ENCODE measurements around the gene IMMT.
"Not testable (repeated sequence)": the region's sequence is repeated elsewhere in the genome, so short reads cannot be mapped to it uniquely, and the experiment has no call there.

Gene IMMT

DNA sequence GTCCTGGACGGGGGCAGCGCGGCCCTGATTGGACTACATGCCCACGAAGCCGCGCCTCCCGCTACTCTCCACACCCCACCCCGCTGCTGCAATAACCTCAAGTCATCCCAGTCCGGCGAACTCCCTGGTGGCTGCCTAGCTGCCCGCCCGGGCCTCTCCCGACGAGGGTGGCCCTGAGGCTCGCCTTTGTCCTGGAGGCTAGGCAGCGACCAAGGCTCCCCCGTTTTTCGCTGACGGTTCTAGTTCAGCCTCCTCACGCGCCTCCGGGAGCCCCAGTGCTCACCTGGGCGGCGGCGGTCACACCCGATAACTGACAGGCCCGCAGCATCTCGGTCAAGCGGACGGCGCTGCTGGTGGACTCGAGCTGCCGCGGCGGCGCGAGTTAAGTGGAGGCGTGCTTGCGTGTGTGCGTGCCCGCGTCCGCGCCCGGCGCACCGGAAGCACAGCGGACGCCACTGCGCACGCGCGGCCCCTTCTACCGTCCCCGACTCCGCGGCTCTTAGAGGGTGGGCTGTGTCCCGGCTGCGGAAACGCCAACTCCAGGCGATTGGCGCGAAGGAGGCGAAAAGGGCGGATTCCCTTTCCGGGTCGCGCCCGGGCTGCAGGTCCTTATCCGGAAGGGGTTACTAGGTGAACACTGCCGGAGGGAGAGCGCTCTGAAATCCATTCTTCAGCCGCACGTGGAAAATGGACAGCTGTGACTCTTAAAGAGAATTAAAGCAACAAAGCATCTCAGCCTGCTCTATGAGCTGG lies at the start of gene IMMT:
Gene IMMT (minus strand): TSS at position 408 of the 753 bp plus-strand sequence. CDS start 80 bp downstream, at position 328.
- 0 out of 2 replicates have a peak, but pooled peaks have one; percentile 16 for TF ChIP-seq Cebpa-rat (IDR thresholded peaks at IDR 0.05)
- H3K9ac ChIP-seq: peak within 1 kb of the TSS; percentile 98
- H4K20me1 ChIP-seq: peaks cover 46% of the 10 kb centered on the region
- peak within 1 kb of the TSS; percentile 99 for H3K27ac ChIP-seq
- H3K9me3 ChIP-seq: no peaks in the 10 kb centered on the region
- no peaks in the 10 kb centered on the region for H3K27me3 ChIP-seq
- peak within 1 kb of the TSS; percentile 94 for H3K4me2 ChIP-seq
- H3K4me3 ChIP-seq: peak within 1 kb of the TSS; percentile 91
- H3K4me1 ChIP-seq: peaks cover 51% of the 10 kb centered on the region
- H3K36me3 ChIP-seq: peaks cover 32% of the 10 kb centered on the region

DNA sequence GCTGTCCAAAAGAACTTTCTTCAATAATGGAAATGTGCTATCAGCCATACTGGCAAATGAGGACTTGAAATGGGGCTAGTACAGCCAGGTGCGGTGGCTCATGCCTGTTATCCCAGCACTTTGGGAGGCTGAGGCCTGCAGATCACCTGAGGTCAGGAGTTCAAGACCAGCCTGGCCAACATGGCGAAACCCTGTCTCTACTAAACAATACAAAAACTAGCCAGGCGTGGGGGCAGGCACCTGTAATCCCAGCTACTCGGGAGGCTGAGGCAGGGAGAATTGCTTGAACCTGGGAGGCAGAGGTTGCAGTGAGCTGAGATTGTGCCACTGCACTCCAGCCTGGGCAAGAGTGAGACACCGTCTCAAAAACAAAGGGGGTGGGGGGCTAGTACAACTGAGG lies 49.5 kb upstream of the IMMT start:
- H3K9me3 ChIP-seq, H3K36me3 ChIP-seq, H3K9ac ChIP-seq, H3K27ac ChIP-seq, H3K4me3 ChIP-seq, H3K4me2 ChIP-seq: not testable (repeated sequence)
- peaks cover 40% of the 10 kb centered on the region for H4K20me1 ChIP-seq
- H3K4me1 ChIP-seq: peaks cover 31% of the 10 kb centered on the region
- peaks cover 47% of the 10 kb centered on the region for H3K27me3 ChIP-seq

DNA sequence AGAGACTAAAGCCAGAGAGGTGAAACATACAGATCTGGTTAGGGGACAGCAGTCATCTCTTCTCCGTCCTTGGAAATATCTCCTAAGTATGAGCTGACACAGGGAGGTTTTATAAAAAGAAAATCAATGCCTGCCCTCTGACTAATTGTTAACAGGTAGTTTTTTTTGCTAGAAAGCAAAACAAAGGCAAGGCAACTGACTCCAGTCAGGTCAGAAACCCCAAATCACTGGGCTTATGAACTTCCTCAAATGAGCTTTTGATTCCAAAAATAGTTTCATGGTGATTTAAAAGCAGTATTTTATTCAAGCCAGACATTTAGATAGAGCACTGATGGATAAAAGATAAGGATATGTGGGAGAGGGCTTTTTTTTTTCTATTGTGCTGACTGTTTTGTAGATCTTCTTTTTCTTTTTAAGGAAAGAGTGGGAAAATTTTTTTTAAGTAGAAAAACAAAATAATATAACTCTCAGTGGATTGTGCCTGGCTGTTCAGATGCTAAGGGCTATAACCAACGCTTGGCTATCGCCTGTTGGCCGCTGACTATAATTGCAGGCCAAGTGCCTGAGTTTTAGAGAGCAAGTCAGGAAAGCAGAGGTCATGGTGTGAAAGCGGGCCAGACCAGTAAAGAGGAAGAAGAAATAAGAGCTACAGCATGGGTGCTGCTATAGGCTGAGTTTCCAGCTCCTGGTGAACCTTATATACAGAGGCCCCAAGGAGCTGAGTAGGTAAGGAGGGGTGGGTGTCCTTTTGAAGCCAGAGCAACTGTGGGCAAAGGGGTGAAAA lies 48.9 kb upstream of the IMMT start:
- Histone ChIP-seq H4K20me1 (peaks cover 46% of the 10 kb centered on the region), H3K4me1 (peaks cover 31% of the 10 kb centered on the region), H3K27ac (no peak overlapping the region), H3K4me2 (peak overlapping the region; percentile 29; the same call in 1 of the 2 replicates), H3K9ac (no peak overlapping the region), H3K9me3 (no peaks in the 10 kb centered on the region), H3K27me3 (peaks cover 52% of the 10 kb centered on the region), H3K36me3 (no peaks in the 10 kb centered on the region), H3K4me3 (no peak overlapping the region)
- no peak for TF ChIP-seq Cebpa-rat (IDR thresholded peaks at IDR 0.05)

DNA sequence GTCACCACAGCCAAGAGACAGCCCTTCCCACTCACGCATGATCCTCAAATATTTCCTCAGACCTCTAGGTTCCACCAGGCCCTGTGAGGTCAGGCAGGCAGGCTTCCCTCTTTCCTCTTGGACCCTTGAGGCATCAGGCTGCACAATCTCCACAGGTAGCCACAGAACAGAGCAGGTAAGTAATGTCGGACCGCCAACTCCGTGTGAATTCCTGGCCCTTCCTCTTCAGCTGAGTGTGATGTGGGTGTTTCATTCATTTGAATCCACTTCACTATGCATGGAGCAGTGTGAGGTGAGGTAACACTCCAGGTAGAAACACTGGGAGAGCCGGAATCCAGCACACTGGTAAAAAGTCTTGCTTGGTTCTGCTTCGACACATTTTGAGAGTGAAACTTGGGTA lies 48.0 kb upstream of the IMMT start:
- Histone ChIP-seq H3K27me3 (peaks cover 58% of the 10 kb centered on the region), H4K20me1 (peaks cover 55% of the 10 kb centered on the region), H3K9ac (no peak overlapping the region)

DNA sequence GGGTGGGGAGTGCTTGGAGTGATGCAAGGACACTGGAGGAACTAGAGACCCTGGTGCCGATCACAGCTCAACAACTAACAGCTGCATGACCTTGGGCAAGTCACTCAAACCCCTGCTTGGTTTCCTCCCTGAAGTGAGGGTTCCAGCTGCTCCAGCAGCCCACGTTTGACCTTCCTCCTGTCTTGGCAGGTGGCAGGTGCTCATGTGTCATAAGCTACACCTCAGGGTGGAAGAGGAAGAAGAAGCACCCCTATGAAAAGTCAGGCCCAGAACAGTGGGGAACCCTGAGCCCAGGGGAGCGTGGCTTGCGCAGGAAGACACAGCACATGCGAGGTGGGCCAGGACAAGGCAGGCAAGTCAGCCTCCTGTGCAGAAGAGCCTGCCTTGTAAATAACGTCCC lies 46.3 kb upstream of the IMMT start:
- H4K20me1 ChIP-seq: peaks cover 58% of the 10 kb centered on the region
- no peak overlapping the region for H3K9ac ChIP-seq
- H3K36me3 ChIP-seq: no peaks in the 10 kb centered on the region
- H3K4me3 ChIP-seq: no peak overlapping the region
- H3K4me2 ChIP-seq: no peak overlapping the region
- H3K4me1 ChIP-seq: peaks cover 39% of the 10 kb centered on the region
- H3K9me3 ChIP-seq: no peaks in the 10 kb centered on the region
- H3K27ac ChIP-seq: no peak overlapping the region
- no peak for TF ChIP-seq Cebpa-rat (IDR thresholded peaks at IDR 0.05)
- H3K27me3 ChIP-seq: peaks cover 74% of the 10 kb centered on the region

More for the DNA sequence above, 48.0 kb upstream of the IMMT start:
- no peak overlapping the region for H3K4me3 ChIP-seq
- H3K27ac ChIP-seq: no peak overlapping the region
- peaks cover 33% of the 10 kb centered on the region for H3K4me1 ChIP-seq
- no peaks in the 10 kb centered on the region for H3K36me3 ChIP-seq
- peak overlapping the region; percentile 29; the same call in 1 of the 2 replicates for H3K4me2 ChIP-seq
- H3K9me3 ChIP-seq: no peaks in the 10 kb centered on the region
- TF ChIP-seq Cebpa-rat (IDR thresholded peaks at IDR 0.05): no peak

DNA sequence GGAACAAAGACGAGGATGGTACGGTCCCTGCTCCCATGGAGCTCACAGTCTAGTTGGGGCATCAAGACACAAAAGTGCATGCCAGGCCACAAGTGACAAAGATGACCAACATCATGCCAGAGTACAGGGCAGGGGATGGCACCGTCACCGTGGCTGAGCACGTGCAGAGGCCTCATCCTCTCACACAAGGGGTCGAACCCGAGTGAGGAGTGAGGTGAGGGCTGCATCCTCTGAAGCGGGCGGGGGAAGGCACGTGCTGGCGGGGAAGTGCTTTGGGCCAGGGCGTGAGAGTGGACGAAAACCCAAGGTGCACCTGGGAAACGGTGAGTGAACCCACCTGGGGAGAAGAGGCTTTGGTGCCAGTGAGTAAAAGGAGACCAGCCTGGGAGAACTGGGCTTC lies 45.0 kb upstream of the IMMT start:
- Histone ChIP-seq H3K9ac (no peak overlapping the region), H3K27ac (no peak overlapping the region), H3K4me1 (peaks cover 39% of the 10 kb centered on the region), H3K4me3 (no peak overlapping the region), H3K9me3 (no peaks in the 10 kb centered on the region), H3K27me3 (peaks cover 83% of the 10 kb centered on the region), H4K20me1 (peaks cover 58% of the 10 kb centered on the region), H3K36me3 (no peaks in the 10 kb centered on the region), H3K4me2 (no peak overlapping the region)
- no peak for TF ChIP-seq Cebpa-rat (IDR thresholded peaks at IDR 0.05)

DNA sequence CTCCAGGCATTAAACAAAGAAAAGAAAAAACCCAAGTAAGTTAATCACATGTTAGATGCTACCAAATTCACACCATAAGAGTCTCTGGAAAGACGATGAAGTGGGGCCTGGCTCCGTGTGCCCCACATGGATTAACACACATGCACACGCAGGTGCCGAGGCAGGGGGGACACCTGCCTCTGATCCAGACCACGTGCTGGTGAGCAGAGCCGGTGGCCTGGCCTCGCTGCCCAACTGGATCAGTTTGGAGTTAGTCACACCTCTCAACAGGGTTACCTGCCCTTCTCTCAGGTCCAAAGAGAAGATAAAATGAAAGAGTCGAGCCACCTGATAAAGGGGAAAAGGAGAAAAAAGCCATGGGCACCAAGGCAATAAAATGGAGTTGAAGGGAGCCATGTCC lies 44.5 kb upstream of the IMMT start:
- Histone ChIP-seq H4K20me1 (peaks cover 58% of the 10 kb centered on the region), H3K4me2 (peak overlapping the region; percentile 64), H3K27ac (no peak overlapping the region), H3K27me3 (peaks cover 84% of the 10 kb centered on the region), H3K4me3 (no peak overlapping the region), H3K9me3 (no peaks in the 10 kb centered on the region), H3K9ac (no peak overlapping the region), H3K4me1 (peaks cover 39% of the 10 kb centered on the region), H3K36me3 (no peaks in the 10 kb centered on the region)
- TF ChIP-seq Cebpa-rat (IDR thresholded peaks at IDR 0.05): no peak

DNA sequence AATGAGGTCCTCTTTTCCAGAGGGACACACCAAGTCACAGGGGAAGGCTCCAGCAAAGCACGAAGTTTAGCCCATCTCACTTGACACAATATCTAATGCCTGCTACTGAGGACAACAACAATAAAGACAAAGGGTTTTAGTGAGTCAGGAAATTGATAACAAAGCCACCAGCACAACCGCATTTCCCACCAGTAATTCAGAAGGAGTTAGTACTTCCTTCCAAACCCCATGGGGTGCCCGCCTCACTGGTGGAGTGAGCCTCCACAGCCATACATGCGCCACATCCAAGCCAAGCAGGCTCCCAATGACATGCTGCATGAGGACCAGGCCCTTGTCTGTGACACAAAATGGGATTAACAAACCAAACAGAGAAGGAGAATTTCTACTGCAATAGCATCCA lies 44.1 kb upstream of the IMMT start:
- peaks cover 37% of the 10 kb centered on the region for H3K4me1 ChIP-seq
- no peak for TF ChIP-seq Cebpa-rat (IDR thresholded peaks at IDR 0.05)
- H3K4me2 ChIP-seq: peak overlapping the region; percentile 64

DNA sequence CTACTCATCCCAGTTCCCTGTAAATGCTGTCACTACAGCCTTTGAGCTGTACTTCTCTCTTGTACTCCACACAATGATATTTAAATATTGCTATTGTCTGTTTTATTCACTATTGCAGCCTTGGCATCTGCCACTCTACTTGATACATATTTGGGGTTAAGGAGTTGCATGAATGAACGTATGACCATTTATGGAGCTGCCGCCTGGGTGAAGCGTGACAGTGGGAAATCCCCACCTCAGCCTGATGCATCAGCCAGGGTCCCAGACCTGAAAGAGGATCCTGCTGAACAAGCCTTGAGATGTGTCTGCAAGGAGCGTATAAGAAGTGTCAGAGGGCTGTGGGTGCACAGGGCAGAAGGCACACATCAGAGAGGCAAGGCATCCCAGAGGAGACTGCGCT lies 43.1 kb upstream of the IMMT start:
- Histone ChIP-seq H3K4me1 (peaks cover 27% of the 10 kb centered on the region), H3K9ac (no peak overlapping the region), H3K4me3 (no peak overlapping the region), H3K27me3 (peaks cover 94% of the 10 kb centered on the region), H3K36me3 (no peaks in the 10 kb centered on the region), H3K9me3 (no peaks in the 10 kb centered on the region), H3K4me2 (peak overlapping the region; percentile 64), H4K20me1 (peaks cover 54% of the 10 kb centered on the region), H3K27ac (no peak overlapping the region)
- no peak for TF ChIP-seq Cebpa-rat (IDR thresholded peaks at IDR 0.05)

More for the DNA sequence above, 44.1 kb upstream of the IMMT start:
- Histone ChIP-seq H3K27me3 (peaks cover 89% of the 10 kb centered on the region), H3K4me3 (no peak overlapping the region), H3K9me3 (no peaks in the 10 kb centered on the region), H3K36me3 (no peaks in the 10 kb centered on the region), H3K9ac (no peak overlapping the region), H4K20me1 (peaks cover 58% of the 10 kb centered on the region), H3K27ac (no peak overlapping the region)

DNA sequence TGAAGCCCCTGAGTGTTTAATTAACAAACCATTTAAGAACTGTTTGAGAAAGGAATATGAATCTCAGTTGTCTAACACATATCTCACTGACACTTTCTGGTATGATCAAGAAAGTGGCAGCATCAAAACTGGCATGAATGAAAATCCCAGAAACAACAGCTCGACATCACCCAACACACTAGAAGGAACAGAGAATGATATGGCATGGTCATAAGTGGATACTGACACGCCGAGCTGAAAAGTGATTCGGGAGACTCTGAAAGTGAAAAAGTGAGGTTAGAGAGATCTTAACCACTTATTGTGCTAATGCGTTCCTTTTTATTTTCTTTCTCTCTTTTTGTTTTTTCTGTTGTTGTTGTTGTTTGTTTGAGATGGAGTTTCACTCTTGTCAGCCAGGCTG lies 41.9 kb upstream of the IMMT start:
- Histone ChIP-seq H3K9me3 (no peaks in the 10 kb centered on the region), H3K9ac (no peak overlapping the region), H3K27ac (no peak overlapping the region), H3K4me1 (peaks cover 27% of the 10 kb centered on the region), H4K20me1 (peaks cover 48% of the 10 kb centered on the region), H3K4me3 (no peak overlapping the region), H3K27me3 (peaks cover 93% of the 10 kb centered on the region), H3K4me2 (no peak overlapping the region), H3K36me3 (no peaks in the 10 kb centered on the region)
- TF ChIP-seq Cebpa-rat (IDR thresholded peaks at IDR 0.05): no peak
